Measurements from ENCODE around the gene CCDC51. TPM values are rescaled to one million over a fixed set of nuclear protein-coding genes. Genes with fewer than 3 reads are reported as not detected.

Gene CCDC51
- total and polyA plus RNA-seq, 7 experiments from 2014 or later = 3.6 to 16.5 (median 7.1) TPM

- intact Hi-C loops (cut with micrococcal nuclease) = loop anchor here in 1 of 2 donors (1.0 kb wide), 1 partner anchor 31 kb away; no protein-coding TSS in a partner anchor
- H3K27me3 ChIP-seq (ENCODE audit: control insufficient read depth in 2 of 2, insufficient read depth in 2 of 2, low read length in 2 of 2) = no peaks in the 10 kb centered on the region
- peaks cover 0 to 12% (median 0%) of the 10 kb centered on the region in 5 donors for H3K36me3 Mint-ChIP-seq
- peaks cover 0 to 21% (median 0%) of the 10 kb centered on the region in 5 donors for H3K27me3 Mint-ChIP-seq
- ChIA-PET POLR2A (interaction anchor here (0.6 to 1.9 kb wide), 3 partner anchors 26 to 113 kb away, joined by 3 to 5 read pairs (median 3); no protein-coding TSS in a partner anchor), CTCF (interaction anchor here (0.7 to 7.8 kb wide), 6 partner anchors 14 to 161 kb away, joined by 3 to 115 read pairs (median 6); partner anchors contain the start of gene ATRIP)
- no peak overlapping the region for H3K4me3 ChIP-seq (ENCODE audit: low read length)
- no peaks in the 10 kb centered on the region for H3K9me3 ChIP-seq (ENCODE audit: control insufficient read depth in 2 of 3, low read length in 3 of 3)
- H3K4me1 ChIP-seq (ENCODE audit: control insufficient read depth in 2 of 2, insufficient read depth in 2 of 2, low read length in 2 of 2) = peaks cover 8 to 21% of the 10 kb centered on the region in 2 donors
- peaks cover 2 to 25% (median 5%) of the 10 kb centered on the region in 7 donors for H3K4me1 Mint-ChIP-seq
- peaks cover 0 to 34% (median 3%) of the 10 kb centered on the region in 3 experiments for H3K36me3 ChIP-seq (ENCODE audit: control insufficient read depth in 2 of 3, insufficient read depth in 3 of 3, low read length in 3 of 3)
- peaks cover 0 to 2% (median 0%) of the 10 kb centered on the region in 11 donors for H3K9me3 Mint-ChIP-seq
- H3K4me3 Mint-ChIP-seq = no peak overlapping the region
- no peak for DNase-seq
- H3K27ac Mint-ChIP-seq = peak overlapping the region in 1 of 9 donors; percentile 25
- no peak for ATAC-seq
- H3K27ac ChIP-seq (ENCODE audit: low read depth, low read length) = no peak overlapping the region
Observed at GRCh38 chr3:48432411-48433371, 7.2 kb downstream of the CCDC51 start.

- POLR2A ChIA-PET = interaction anchor here (1.0 kb wide), 1 partner anchor 49 kb away, joined by 3 read pairs; no protein-coding TSS in a partner anchor
- Histone ChIP-seq H3K4me3 (ENCODE audit: low read length) (no peak overlapping the region), H3K36me3 (ENCODE audit: control insufficient read depth in 2 of 3, insufficient read depth in 3 of 3, low read length in 3 of 3) (peaks cover 0 to 34% (median 3%) of the 10 kb centered on the region in 3 experiments), H3K4me1 (ENCODE audit: control insufficient read depth in 2 of 2, insufficient read depth in 2 of 2, low read length in 2 of 2) (peaks cover 8 to 21% of the 10 kb centered on the region in 2 donors), H3K27ac (ENCODE audit: low read depth, low read length) (no peak overlapping the region), H3K27me3 (ENCODE audit: control insufficient read depth in 2 of 2, insufficient read depth in 2 of 2, low read length in 2 of 2) (no peaks in the 10 kb centered on the region), H3K9me3 (ENCODE audit: control insufficient read depth in 2 of 3, low read length in 3 of 3) (no peaks in the 10 kb centered on the region)
- H3K36me3 Mint-ChIP-seq = peaks cover 0 to 12% (median 0%) of the 10 kb centered on the region in 5 donors
- intact Hi-C loops (cut with micrococcal nuclease) = loop anchor here in 1 of 2 donors (1.0 kb wide), 1 partner anchor 30 kb away; no protein-coding TSS in a partner anchor
- H3K27ac Mint-ChIP-seq = peak overlapping the region in 1 of 9 donors; percentile 60
- ATAC-seq = no peak
- peaks cover 0 to 23% (median 5%) of the 10 kb centered on the region in 7 donors for H3K4me1 Mint-ChIP-seq
- peaks cover 0 to 2% (median 0%) of the 10 kb centered on the region in 11 donors for H3K9me3 Mint-ChIP-seq
- DNase-seq = no peak
- CTCF ChIA-PET = interaction anchor here (0.9 to 7.8 kb wide), 2 partner anchors 15 to 31 kb away, joined by 3 to 115 read pairs; partner anchors contain the start of gene ATRIP
- H3K4me3 Mint-ChIP-seq = peak overlapping the region in 9 of 10 donors; percentile 39 to 90 (median 81)
- peaks cover 0 to 30% (median 0%) of the 10 kb centered on the region in 5 donors for H3K27me3 Mint-ChIP-seq
Observed at GRCh38 chr3:48431224-48432029, 8.5 kb downstream of the CCDC51 start.

- Mint-ChIP-seq H3K4me3 (peak overlapping the region; percentile 56 to 90 (median 80)), H3K4me1 (peaks cover 0 to 23% (median 5%) of the 10 kb centered on the region in 7 donors), H3K27me3 (peaks cover 0 to 30% (median 0%) of the 10 kb centered on the region in 5 donors), H3K36me3 (peaks cover 0 to 12% (median 0%) of the 10 kb centered on the region in 5 donors), H3K9me3 (peaks cover 0 to 2% (median 0%) of the 10 kb centered on the region in 11 donors), H3K27ac (peak overlapping the region in 4 of 9 donors; percentile 11 to 65 (median 40))
- H3K27me3 ChIP-seq (ENCODE audit: control insufficient read depth in 2 of 2, insufficient read depth in 2 of 2, low read length in 2 of 2) = no peaks in the 10 kb centered on the region
- ChIA-PET CTCF (interaction anchor here (0.7 to 7.8 kb wide), 2 partner anchors 30 to 157 kb away, joined by 3 to 115 read pairs; no protein-coding TSS in a partner anchor), POLR2A (interaction anchor here (0.7 to 1.7 kb wide), 4 partner anchors 8 to 190 kb away, joined by 3 to 4 read pairs (median 4); partner anchors contain the start of genes ATRIP and ZNF589)
- no peaks in the 10 kb centered on the region for H3K9me3 ChIP-seq (ENCODE audit: control insufficient read depth in 2 of 3, low read length in 3 of 3)
- ATAC-seq = no peak
- no peak overlapping the region for H3K4me3 ChIP-seq (ENCODE audit: low read length)
- no peak for DNase-seq
- H3K27ac ChIP-seq (ENCODE audit: low read depth, low read length) = no peak overlapping the region
- intact Hi-C loops (cut with micrococcal nuclease) = no loop called here
- peaks cover 8 to 16% of the 10 kb centered on the region in 2 donors for H3K4me1 ChIP-seq (ENCODE audit: control insufficient read depth in 2 of 2, insufficient read depth in 2 of 2, low read length in 2 of 2)
- H3K36me3 ChIP-seq (ENCODE audit: control insufficient read depth in 2 of 3, insufficient read depth in 3 of 3, low read length in 3 of 3) = peaks cover 0 to 34% (median 3%) of the 10 kb centered on the region in 3 experiments
Observed at GRCh38 chr3:48430708-48431101, 9.2 kb downstream of the CCDC51 start.

DNA sequence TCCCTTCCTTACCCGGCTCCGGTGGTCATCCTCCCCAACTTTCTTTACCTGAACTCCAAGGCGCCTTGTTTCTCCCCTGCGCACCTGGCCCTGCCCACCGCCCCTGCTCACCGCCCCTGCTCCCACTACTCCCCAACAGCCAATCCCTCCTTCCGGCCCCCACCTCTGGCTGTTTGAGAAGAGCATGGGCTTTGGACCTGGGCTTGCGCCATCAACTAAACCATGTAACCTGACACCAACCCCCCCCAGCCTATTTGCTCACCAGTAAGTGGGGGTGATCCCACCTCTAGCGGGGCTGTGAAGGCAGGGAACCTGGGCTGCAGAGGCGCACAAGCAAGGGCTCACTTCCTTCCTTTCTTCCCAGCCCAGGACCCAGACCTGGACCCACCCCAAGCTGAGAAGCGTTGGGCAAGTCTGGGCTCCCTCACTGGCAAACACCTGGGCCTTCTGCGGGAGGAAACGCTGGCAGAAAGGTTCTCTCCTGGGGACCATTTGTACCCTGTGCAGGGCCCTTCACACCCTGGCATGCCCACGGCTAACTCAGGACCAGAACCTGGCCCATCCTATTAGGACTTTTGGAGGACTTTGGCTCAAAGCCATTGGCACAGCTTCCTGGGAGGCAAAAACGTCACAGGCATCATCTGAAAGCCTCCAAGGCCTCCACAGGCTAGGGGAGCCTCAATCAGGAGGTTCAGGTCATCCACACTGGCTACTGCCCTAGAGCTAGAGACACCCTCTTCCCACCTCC is 9.8 kb downstream of the CCDC51 start, which contains the start of gene PLXNB1:
Gene PLXNB1 (minus strand): TSS at position 127 of the 748 bp plus-strand sequence. CDS start 5,475 bp downstream, outside the sequence.
- ATAC-seq = peak; percentile 14
- peak within 1 kb of the TSS; percentile 67 to 90 (median 80) for H3K4me3 Mint-ChIP-seq
- peak within 1 kb of the TSS in 7 of 9 donors; percentile 28 to 71 (median 55) for H3K27ac Mint-ChIP-seq

GRCh38 chr3:48429317-48429959 is 10.5 kb downstream of the CCDC51 start:
- POLR2A ChIA-PET = interaction anchor here (1.3 to 1.7 kb wide), 2 partner anchors 10 to 16 kb away, joined by 4 read pairs; partner anchors contain the start of gene ATRIP
- Mint-ChIP-seq H3K27ac (peak overlapping the region in 4 of 9 donors; percentile 28 to 71 (median 45)), H3K27me3 (peaks cover 0 to 30% (median 0%) of the 10 kb centered on the region in 5 donors), H3K9me3 (peaks cover 0 to 2% (median 0%) of the 10 kb centered on the region in 11 donors), H3K4me3 (peak overlapping the region; percentile 67 to 90 (median 80)), H3K36me3 (peaks cover 0 to 12% (median 0%) of the 10 kb centered on the region in 5 donors), H3K4me1 (peaks cover 0 to 20% (median 4%) of the 10 kb centered on the region in 7 donors)
- peak overlapping the region; percentile 41 for H3K27ac ChIP-seq (ENCODE audit: low read depth, low read length)
- intact Hi-C loops (cut with micrococcal nuclease) = no loop called here
- CTCF ChIA-PET = no interaction called here
- ATAC-seq (peak; percentile 75), DNase-seq (peak; percentile 48 to 77 (median 54))
- peaks cover 0 to 28% (median 3%) of the 10 kb centered on the region in 3 experiments for H3K36me3 ChIP-seq (ENCODE audit: control insufficient read depth in 2 of 3, insufficient read depth in 3 of 3, low read length in 3 of 3)
- no peaks in the 10 kb centered on the region for H3K27me3 ChIP-seq (ENCODE audit: control insufficient read depth in 2 of 2, insufficient read depth in 2 of 2, low read length in 2 of 2)
- H3K9me3 ChIP-seq (ENCODE audit: control insufficient read depth in 2 of 3, low read length in 3 of 3) = no peaks in the 10 kb centered on the region
- H3K4me3 ChIP-seq (ENCODE audit: low read length) = peak overlapping the region; percentile 51
- peaks cover 8 to 12% of the 10 kb centered on the region in 2 donors for H3K4me1 ChIP-seq (ENCODE audit: control insufficient read depth in 2 of 2, insufficient read depth in 2 of 2, low read length in 2 of 2)

More for the DNA sequence above, 9.8 kb downstream of the CCDC51 start, which contains the start of gene PLXNB1:
- H3K27me3 ChIP-seq (ENCODE audit: control insufficient read depth in 2 of 2, insufficient read depth in 2 of 2, low read length in 2 of 2) = no peaks in the 10 kb centered on the region
- DNase-seq = peak in 3 of 9 donors; percentile 19 to 29 (median 25)
- H3K4me1 Mint-ChIP-seq = peaks cover 0 to 23% (median 5%) of the 10 kb centered on the region in 7 donors
- peaks cover 0 to 30% (median 0%) of the 10 kb centered on the region in 5 donors for H3K27me3 Mint-ChIP-seq
- peak within 1 kb of the TSS; percentile 51 for H3K4me3 ChIP-seq (ENCODE audit: low read length)
- POLR2A ChIA-PET = interaction anchor here (0.6 to 1.7 kb wide), 4 partner anchors 9 to 305 kb away, joined by 3 to 4 read pairs (median 4); partner anchors contain the start of genes ATRIP and ZNF589
- peaks cover 0 to 2% (median 0%) of the 10 kb centered on the region in 11 donors for H3K9me3 Mint-ChIP-seq
- intact Hi-C loops (cut with micrococcal nuclease) = no loop called here
- CTCF ChIA-PET = interaction anchor here (0.7 to 7.8 kb wide), 2 partner anchors 30 to 156 kb away, joined by 3 to 115 read pairs; no protein-coding TSS in a partner anchor
- H3K36me3 ChIP-seq (ENCODE audit: control insufficient read depth in 2 of 3, insufficient read depth in 3 of 3, low read length in 3 of 3) = peaks cover 0 to 34% (median 3%) of the 10 kb centered on the region in 3 experiments
- peak within 1 kb of the TSS; percentile 41 for H3K27ac ChIP-seq (ENCODE audit: low read depth, low read length)
- H3K9me3 ChIP-seq (ENCODE audit: control insufficient read depth in 2 of 3, low read length in 3 of 3) = no peaks in the 10 kb centered on the region
- H3K4me1 ChIP-seq (ENCODE audit: control insufficient read depth in 2 of 2, insufficient read depth in 2 of 2, low read length in 2 of 2) = peaks cover 8 to 16% of the 10 kb centered on the region in 2 donors
- peaks cover 0 to 12% (median 0%) of the 10 kb centered on the region in 5 donors for H3K36me3 Mint-ChIP-seq

Data from naive thymus-derived CD4-positive, alpha-beta T cell (primary cell).